NCI-H446 (cell line): Measurements from ENCODE around the gene NECTIN2.
"Not testable (repeated sequence)": the region's sequence is repeated elsewhere in the genome, so short reads cannot be mapped to it uniquely, and the experiment has no call there.

Experiments used
- DNase-seq, 2 experiments: peaks; one replicate each; lab custom pipeline; 2025; lab: John Stamatoyannopoulos, UW

NECTIN2 gene

DNA sequence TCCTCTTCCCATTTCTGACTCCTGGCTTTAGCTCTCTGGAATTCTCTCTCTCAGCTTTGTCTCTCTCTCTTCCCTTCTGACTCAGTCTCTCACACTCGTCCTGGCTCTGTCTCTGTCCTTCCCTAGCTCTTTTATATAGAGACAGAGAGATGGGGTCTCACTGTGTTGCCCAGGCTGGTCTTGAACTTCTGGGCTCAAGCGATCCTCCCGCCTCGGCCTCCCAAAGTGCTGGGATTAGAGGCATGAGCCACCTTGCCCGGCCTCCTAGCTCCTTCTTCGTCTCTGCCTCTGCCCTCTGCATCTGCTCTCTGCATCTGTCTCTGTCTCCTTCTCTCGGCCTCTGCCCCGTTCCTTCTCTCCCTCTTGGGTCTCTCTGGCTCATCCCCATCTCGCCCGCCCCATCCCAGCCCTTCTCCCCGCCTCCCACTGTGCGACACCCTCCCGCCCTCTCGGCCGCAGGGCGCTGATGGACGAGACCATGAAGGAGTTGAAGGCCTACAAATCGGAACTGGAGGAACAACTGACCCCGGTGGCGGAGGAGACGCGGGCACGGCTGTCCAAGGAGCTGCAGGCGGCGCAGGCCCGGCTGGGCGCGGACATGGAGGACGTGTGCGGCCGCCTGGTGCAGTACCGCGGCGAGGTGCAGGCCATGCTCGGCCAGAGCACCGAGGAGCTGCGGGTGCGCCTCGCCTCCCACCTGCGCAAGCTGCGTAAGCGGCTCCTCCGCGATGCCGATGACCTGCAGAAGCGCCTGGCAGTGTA lies 62.2 kb downstream of the NECTIN2 start:
- no peak for DNase-seq

- no peak for DNase-seq
These were observed 62.8 kb downstream of the NECTIN2 start for GRCh38 chr19:44908836-44909261.

DNA sequence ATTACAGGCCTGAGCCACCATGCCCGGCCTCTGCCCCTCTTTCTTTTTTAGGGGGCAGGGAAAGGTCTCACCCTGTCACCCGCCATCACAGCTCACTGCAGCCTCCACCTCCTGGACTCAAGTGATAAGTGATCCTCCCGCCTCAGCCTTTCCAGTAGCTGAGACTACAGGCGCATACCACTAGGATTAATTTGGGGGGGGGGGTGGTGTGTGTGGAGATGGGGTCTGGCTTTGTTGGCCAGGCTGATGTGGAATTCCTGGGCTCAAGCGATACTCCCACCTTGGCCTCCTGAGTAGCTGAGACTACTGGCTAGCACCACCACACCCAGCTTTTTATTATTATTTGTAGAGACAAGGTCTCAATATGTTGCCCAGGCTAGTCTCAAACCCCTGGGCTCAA lies 63.7 kb downstream of the NECTIN2 start:
- DNase-seq = no peak

- not testable (repeated sequence) for DNase-seq
These were observed 65.8 kb downstream of the NECTIN2 start for GRCh38 chr19:44911896-44912295.

GRCh38 chr19:44912854-44913253 lies 66.8 kb downstream of the NECTIN2 start:
- DNase-seq = peak in 1 of 2 experiments; percentile 67

DNA sequence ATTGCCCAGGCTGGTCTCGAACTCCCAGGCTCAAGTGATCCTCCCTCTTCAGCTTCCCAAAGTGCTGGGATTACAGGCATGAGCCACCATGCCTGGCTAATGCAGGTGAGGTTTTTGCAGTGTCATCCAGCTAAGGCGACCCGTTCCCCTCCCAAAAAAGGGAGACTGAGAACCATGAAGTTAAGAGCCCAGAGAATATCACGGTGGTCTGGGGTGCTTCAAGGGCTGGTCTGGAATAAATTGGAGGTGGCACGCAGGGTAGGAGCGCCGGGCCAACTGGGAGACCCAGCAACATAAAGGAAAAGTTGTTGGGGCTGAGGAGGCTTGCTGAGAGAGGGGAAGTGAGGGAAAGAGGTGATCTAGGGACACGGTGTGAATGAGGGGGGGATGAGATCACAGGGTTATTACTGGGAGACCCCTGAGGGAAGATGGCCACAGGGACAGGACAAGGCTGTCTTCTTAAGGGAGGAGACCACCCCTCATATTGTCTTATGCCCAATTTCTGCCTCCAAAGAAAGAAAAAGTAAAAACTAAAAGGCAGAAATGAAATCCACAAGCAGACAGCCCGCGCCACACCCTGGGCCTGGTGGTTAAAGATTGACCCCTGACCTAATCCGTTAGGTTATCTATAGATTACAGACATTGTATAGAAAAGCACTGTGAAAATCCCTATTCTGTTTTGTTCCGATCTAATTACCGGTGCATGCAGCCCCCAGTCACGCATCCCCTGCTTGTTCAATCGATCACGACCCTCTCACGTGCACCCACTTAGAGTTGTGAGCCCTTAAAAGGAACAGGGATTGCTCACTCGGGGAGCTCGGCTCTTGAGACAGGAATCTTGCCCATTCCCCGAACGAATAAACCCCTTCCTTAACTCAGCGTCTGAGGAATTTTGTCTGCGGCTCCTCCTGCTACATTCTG lies 67.7 kb downstream of the NECTIN2 start:
- not testable (repeated sequence) for DNase-seq

DNA sequence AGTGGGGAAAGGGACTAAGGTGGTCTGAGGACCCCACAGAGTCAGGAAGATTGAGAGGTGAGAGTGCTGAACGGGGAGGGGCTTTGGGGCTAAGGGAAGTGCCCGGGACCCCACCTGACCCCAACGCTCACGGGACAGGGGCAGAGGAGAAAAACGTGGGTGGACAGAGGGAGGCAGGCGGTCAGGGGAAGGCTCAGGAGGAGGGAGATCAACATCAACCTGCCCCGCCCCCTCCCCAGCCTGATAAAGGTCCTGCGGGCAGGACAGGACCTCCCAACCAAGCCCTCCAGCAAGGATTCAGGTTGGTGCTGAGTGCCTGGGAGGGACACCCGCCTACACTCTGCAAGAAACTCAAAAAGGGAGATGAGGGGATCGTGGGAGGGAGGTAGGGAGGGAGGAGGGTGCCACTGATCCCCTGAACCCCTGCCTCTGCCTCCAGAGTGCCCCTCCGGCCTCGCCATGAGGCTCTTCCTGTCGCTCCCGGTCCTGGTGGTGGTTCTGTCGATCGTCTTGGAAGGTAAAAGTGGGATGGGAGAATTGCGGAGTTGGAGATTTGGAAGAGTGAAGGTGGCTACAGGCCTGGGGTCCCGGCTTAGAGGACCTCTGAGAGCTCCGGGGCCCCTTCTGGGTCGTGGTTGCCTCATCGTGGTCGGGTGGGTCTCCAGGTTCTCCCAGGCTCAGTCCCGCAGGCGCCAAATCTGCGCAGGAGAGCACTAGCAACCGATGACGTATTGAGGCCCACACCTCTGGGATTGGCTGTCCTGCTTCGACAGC lies 68.5 kb downstream of the NECTIN2 start, which contains the start of gene APOC1:
TSS of gene APOC1 (plus strand) at position 176 of the 774 bp plus-strand sequence. CDS start at position 460, 284 bp downstream.
- peak; percentile 81 to 91 for DNase-seq

DNA sequence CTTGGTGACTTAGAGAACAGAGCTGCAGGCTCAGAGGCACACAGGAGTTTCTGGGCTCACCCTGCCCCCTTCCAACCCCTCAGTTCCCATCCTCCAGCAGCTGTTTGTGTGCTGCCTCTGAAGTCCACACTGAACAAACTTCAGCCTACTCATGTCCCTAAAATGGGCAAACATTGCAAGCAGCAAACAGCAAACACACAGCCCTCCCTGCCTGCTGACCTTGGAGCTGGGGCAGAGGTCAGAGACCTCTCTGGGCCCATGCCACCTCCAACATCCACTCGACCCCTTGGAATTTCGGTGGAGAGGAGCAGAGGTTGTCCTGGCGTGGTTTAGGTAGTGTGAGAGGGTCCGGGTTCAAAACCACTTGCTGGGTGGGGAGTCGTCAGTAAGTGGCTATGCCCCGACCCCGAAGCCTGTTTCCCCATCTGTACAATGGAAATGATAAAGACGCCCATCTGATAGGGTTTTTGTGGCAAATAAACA lies 78.2 kb downstream of the NECTIN2 start:
- DNase-seq = no peak

- DNase-seq = peak in 1 of 2 experiments; percentile 32
These were observed 79.2 kb downstream of the NECTIN2 start for GRCh38 chr19:44925114-44925891.

DNA sequence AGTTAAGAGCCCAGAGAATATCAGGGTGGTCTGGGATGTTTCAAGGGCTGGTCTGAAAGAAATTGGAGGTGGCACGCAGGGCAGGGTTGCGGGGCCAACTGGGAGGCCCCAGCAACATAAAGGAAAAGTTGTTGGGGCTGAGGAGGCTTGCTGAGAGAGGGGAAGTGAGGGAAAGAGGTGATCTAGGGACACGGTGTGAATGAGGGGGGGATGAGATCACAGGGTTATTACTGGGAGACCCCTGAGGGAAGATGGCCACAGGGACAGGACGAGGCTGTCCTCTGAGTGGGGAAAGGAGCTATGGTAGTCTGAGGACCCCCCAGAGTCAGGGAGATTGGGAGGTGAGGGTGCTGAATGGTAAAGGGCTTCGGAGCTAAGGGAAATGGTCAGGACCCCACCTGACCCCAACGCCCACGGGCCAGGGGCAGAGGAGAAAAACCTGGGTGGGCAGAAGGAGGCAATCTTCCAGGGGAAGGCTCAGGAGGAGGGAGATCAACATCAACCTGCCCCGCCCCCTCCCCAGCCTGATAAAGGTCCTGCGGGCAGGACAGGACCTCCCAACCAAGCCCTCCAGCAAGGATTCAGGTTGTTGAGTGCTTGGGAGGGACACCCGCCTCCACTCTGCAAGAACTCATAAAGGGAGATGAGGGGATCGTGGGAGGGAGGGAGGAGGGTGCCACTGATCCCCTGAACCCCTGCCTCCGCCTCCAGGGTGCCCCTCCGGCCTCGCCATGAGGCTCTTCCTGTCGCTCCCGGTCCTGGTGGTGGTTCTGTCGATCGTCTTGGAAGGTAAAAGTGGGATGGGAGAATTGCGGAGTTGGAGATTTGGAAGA lies 80.4 kb downstream of the NECTIN2 start:
- not testable (repeated sequence) for DNase-seq

DNA sequence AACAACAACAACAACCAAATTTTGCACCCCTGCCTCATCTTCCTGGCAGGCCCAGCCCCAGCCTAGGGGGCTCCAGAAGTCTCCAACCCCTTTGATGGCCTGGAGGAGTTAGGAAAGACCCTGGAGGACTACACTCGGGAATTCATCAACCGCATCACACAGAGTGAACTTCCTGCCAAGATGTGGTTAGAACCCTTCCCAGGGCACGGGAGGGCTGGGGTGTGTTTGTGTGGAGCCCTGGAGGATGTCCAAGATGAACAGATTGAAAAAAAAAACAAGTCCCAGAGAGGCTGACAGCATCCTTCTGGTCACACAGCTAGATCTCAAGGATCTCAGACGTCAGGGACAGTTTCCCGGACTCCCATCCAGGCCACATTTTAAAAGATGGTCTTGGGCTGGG lies 81.6 kb downstream of the NECTIN2 start:
- DNase-seq = peak; percentile 39 to 79

GRCh38 chr19:44930088-44930487 lies 84.0 kb downstream of the NECTIN2 start:
- DNase-seq = no peak

DNA sequence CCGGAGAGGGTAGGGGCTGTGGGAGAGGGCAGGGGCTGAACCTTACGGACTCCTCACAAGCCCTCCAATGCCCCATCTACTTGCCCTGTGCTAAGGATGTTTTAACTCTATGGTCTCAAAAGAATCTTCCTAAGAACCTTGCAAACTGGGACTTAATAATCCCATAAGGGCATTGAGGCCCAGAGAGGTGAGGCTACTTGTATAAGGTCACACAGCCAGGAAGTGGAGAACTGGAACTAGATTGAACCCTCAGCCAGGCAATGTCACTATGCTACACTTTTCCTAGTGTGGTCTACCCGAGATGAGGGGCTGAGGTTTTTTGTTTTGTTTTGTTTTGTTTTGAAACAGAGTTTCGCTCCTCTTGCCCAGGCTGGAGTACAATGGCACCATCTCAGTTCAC lies 85.4 kb downstream of the NECTIN2 start:
- no peak for DNase-seq
